H9 (cell line): ENCODE results near the gene GALNT9. TPM values are rescaled to one million over a fixed set of nuclear protein-coding genes. Genes with fewer than 3 reads are reported as not detected.

Experiments used
- DNase-seq: peaks from one replicate; pipeline ENCODE4 v3.0.0-alpha.2; 2017
- H2AFZ ChIP-seq: one replicate; pipeline ENCODE4 v1.6.1; 2013; ENCODE audit warnings: mild to moderate bottlenecking, low read length, control low read depth, moderate library complexity
- H2AK5ac ChIP-seq: 2 replicates; pipeline ENCODE4 v1.6.1; 2013; ENCODE audit warnings: low read length, control low read depth, mixed read lengths; ENCODE audit not compliant: insufficient read length
- H2BK120ac ChIP-seq: one replicate; pipeline ENCODE4 v1.6.1; 2013; ENCODE audit warnings: low read depth, mild to moderate bottlenecking, low read length, control low read depth, inconsistent platforms; ENCODE audit not compliant: poor library complexity, severe bottlenecking
- H2BK12ac ChIP-seq: 2 replicates; pipeline ENCODE4 v1.6.1; 2013; ENCODE audit warnings: low read length, control low read depth, mixed read lengths, low read depth; ENCODE audit not compliant: insufficient read length
- H2BK15ac ChIP-seq: 2 replicates; pipeline ENCODE4 v1.6.1; 2013; ENCODE audit warnings: low read depth, low read length, control low read depth
- H2BK20ac ChIP-seq: one replicate; pipeline ENCODE4 v1.6.1; 2013; ENCODE audit warnings: low read depth, mild to moderate bottlenecking, low read length, control low read depth, inconsistent platforms; ENCODE audit not compliant: poor library complexity, severe bottlenecking
- H2BK5ac ChIP-seq: 2 replicates; pipeline ENCODE4 v1.6.1; 2013; ENCODE audit warnings: low read length, control low read depth, mixed read lengths; ENCODE audit not compliant: insufficient read length
- H3K14ac ChIP-seq: 2 replicates; pipeline ENCODE4 v1.6.1; 2013; ENCODE audit warnings: low read length, control low read depth; ENCODE audit not compliant: insufficient read depth
- H3K18ac ChIP-seq: 2 replicates; pipeline ENCODE4 v1.6.1; 2013; ENCODE audit warnings: low read depth, mild to moderate bottlenecking, mixed read lengths, low read length, control low read depth; ENCODE audit not compliant: insufficient read length
- H3K23ac ChIP-seq: 2 replicates; pipeline ENCODE4 v1.6.1; 2013; ENCODE audit warnings: low read length, control low read depth, mixed read lengths, low read depth; ENCODE audit not compliant: insufficient read length
- H3K23me2 ChIP-seq: 2 replicates; pipeline ENCODE4 v1.6.1; 2013; ENCODE audit warnings: low read depth, mild to moderate bottlenecking, mixed read lengths, low read length, control low read depth; ENCODE audit not compliant: insufficient read length, poor library complexity, severe bottlenecking
- H3K27ac ChIP-seq: 2 replicates; pipeline ENCODE4 v1.5.1; 2013; ENCODE audit warnings: low read length, control low read depth, mixed read lengths, low read depth; ENCODE audit not compliant: insufficient read length
- H3K27me3 ChIP-seq: 2 replicates; pipeline ENCODE4 v1.6.1; 2013; ENCODE audit warnings: low read length, control low read depth, inconsistent platforms; ENCODE audit not compliant: insufficient read depth
- H3K4ac ChIP-seq: 2 replicates; pipeline ENCODE4 v1.6.1; 2013; ENCODE audit warnings: low read depth, mild to moderate bottlenecking, control low read depth, inconsistent platforms, low read length, moderate library complexity
- H3K4me1 ChIP-seq: 2 replicates; pipeline ENCODE4 v1.6.1; 2013; ENCODE audit warnings: low read length, control low read depth, inconsistent platforms; ENCODE audit not compliant: insufficient read depth
- H3K4me2 ChIP-seq: 2 replicates; pipeline ENCODE4 v1.6.1; 2013; ENCODE audit warnings: low read length, control low read depth, mixed read lengths; ENCODE audit not compliant: insufficient read length, insufficient read depth
- H3K56ac ChIP-seq: 2 replicates; pipeline ENCODE4 v1.6.1; 2013; ENCODE audit warnings: low read depth, mild to moderate bottlenecking, mixed read lengths, low read length, control low read depth; ENCODE audit not compliant: insufficient read length
- H3K79me1 ChIP-seq: 2 replicates; pipeline ENCODE4 v1.6.1; 2013; ENCODE audit warnings: low read depth, mild to moderate bottlenecking, moderate library complexity, low read length, control low read depth, inconsistent platforms; ENCODE audit not compliant: insufficient read depth, poor library complexity, severe bottlenecking
- H3K79me2 ChIP-seq: 2 replicates; pipeline ENCODE4 v1.6.1; 2013; ENCODE audit warnings: low read length, control low read depth, inconsistent platforms; ENCODE audit not compliant: insufficient read depth
- H3K9ac ChIP-seq: 2 replicates; pipeline ENCODE4 v1.6.1; 2013; ENCODE audit warnings: low read length, control low read depth, mixed read lengths; ENCODE audit not compliant: insufficient read length; ENCODE audit errors: extremely low read depth
- H3K9me3 ChIP-seq: one replicate; pipeline ENCODE4 v1.6.1; 2013; ENCODE audit warnings: low read depth, low read length, inconsistent platforms; ENCODE audit not compliant: control insufficient read depth
- H3T11ph ChIP-seq: one replicate; pipeline ENCODE4 v1.6.1; 2013; ENCODE audit warnings: mild to moderate bottlenecking, low read length, control low read depth, inconsistent platforms
- H4K20me1 ChIP-seq: one replicate; pipeline ENCODE4 v1.6.1; 2013; ENCODE audit not compliant: control insufficient read depth, insufficient read length, insufficient read depth
- H4K5ac ChIP-seq: 2 replicates; pipeline ENCODE4 v1.6.1; 2013; ENCODE audit warnings: low read depth, mild to moderate bottlenecking, mixed read lengths, low read length, control low read depth; ENCODE audit not compliant: insufficient read length
- H4K8ac ChIP-seq: replicated peaks from 2 replicates; pipeline ENCODE4 v1.6.1; 2013; ENCODE audit warnings: low read length, control low read depth, mixed read lengths, low read depth; ENCODE audit not compliant: insufficient read length
- H4K91ac ChIP-seq: 2 replicates; pipeline ENCODE4 v1.6.1; 2013; ENCODE audit warnings: low read depth, mild to moderate bottlenecking, moderate library complexity, mixed read lengths, low read length, control low read depth; ENCODE audit not compliant: insufficient read length
- H3K27ac Mint-ChIP-seq, 3 experiments: 2 replicates in 2 of 3; 3 replicates in 1 of 3; pipeline ENCODE4 v1.8.0; 2020 to 2021; ENCODE audit warnings: mixed read lengths in 3 of 3, mild to moderate bottlenecking in 1 of 3, moderate library complexity in 1 of 3
- H3K27me3 Mint-ChIP-seq: 2 replicates; pipeline ENCODE4 v1.8.0; 2021; ENCODE audit warnings: low read depth, mild to moderate bottlenecking, moderate library complexity, mixed read lengths
- H3K36me3 Mint-ChIP-seq, 3 experiments: 2 replicates in 2 of 3; 3 replicates in 1 of 3; pipeline ENCODE4 v1.8.0; 2020 to 2021; ENCODE audit warnings: low read depth in 3 of 3, mixed read lengths in 3 of 3; ENCODE audit not compliant: insufficient read depth in 1 of 3
- H3K4me1 Mint-ChIP-seq, 2 experiments: 2 replicates each; pipeline ENCODE4 v1.8.0; 2020; ENCODE audit warnings: mixed read lengths in 2 of 2
- H3K4me3 Mint-ChIP-seq, 2 experiments: 2 replicates in 1 of 2; 3 replicates in 1 of 2; pipeline ENCODE4 v1.8.0; 2020 to 2021; ENCODE audit warnings: mild to moderate bottlenecking in 2 of 2, mixed read lengths in 2 of 2, moderate library complexity in 1 of 2
- H3K9me3 Mint-ChIP-seq, 2 experiments: 2 replicates in 1 of 2; 3 replicates in 1 of 2; pipeline ENCODE4 v1.8.0; 2020; ENCODE audit warnings: mild to moderate bottlenecking in 2 of 2, mixed read lengths in 2 of 2, moderate library complexity in 1 of 2
- WGBS: extraction: QIAGEN DNeasy Blood & Tissue Kit; methylation state at CpG from one replicate; pipeline ENCODE4 v1.1.7; 2013; ENCODE audit warnings: missing lambda C conversion rate, low lambda C conversion rate, mixed read lengths; ENCODE audit not compliant: insufficient read length; ENCODE audit errors: extremely low coverage; 5-methylcytosine and 5-hydroxymethylcytosine counted together
- total RNA-seq: library from RNA; stranded (reverse); gene quantifications from 2 replicates; pipeline ENCODE4 v1.2.1, GENCODE V29; 2021
- TF ChIP-seq, protein P1 (sequence below): fragments of 200-600 bp; sonication (generic); conservative IDR thresholded peaks from 3 replicates; pipeline ENCODE4 v1.8.0; 2021; ENCODE audit warnings: antibody characterized with exemption, mild to moderate bottlenecking

GALNT9 gene
- total RNA-seq, 1 experiment from 2014 or later = 0.35 TPM

DNA sequence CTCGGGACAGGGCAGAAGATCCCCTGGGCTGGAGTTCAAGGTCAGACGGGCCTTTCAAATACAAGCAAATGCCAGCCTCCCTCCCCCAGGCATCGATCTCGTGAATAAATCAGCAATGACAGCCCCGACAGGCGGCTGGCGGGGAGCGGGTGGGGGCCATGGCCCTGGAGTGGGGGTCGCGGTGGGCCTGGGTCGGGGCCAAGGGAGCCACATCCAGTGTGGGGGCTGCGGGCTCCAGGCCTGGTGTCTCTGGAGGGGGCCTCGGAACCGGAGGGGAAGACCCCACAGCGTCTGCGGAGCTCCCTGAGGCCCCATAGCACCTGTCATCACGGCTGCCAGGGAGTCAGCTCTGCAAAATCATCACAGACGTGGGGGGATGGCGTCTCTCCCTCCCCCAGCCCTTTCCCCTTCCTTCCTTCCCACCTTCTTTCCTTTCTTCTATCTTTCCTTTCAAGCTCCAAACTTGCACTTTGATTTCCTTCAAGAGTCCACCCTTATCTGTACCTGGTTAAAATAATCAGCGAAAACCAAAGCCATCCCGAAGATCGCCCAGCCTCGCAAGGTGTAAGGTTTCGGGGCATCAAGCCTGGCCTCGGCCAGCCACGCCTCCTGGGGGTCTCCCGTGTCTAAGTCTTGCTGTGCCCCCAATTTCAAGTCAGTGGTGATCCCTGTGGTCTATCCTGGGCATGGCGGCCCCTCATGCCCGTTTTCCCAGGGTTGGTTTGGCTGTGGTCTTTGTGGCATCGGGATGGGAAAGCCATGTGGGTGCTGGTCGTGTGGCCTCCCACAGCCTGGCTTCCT lies 93.1 kb downstream of the GALNT9 start:
- Mint-ChIP-seq H3K4me3 (no peak overlapping the region), H3K27ac (no peak overlapping the region), H3K4me1 (no peaks in the 10 kb centered on the region)

More for the DNA sequence above, 93.1 kb downstream of the GALNT9 start:
- Histone ChIP-seq H3K4ac (no peak overlapping the region), H4K91ac (no peak overlapping the region), H3K4me2 (no peak overlapping the region), H3K27ac (no peak overlapping the region), H2AFZ (no peak overlapping the region), H2BK5ac (no peak overlapping the region), H3T11ph (no peak overlapping the region), H3K79me2 (no peaks in the 10 kb centered on the region), H4K5ac (no peak overlapping the region), H2AK5ac (no peak overlapping the region), H3K9me3 (no peaks in the 10 kb centered on the region), H3K79me1 (no peaks in the 10 kb centered on the region), H2BK15ac (no peak overlapping the region), H4K8ac (no peak overlapping the region), H3K4me1 (no peaks in the 10 kb centered on the region), H3K14ac (no peak overlapping the region), H2BK20ac (no peak overlapping the region), H3K23ac (no peak overlapping the region), H3K23me2 (no peaks in the 10 kb centered on the region), H3K18ac (no peak overlapping the region), H3K9ac (no peak overlapping the region), H3K56ac (no peak overlapping the region), H3K27me3 (no peaks in the 10 kb centered on the region), H2BK12ac (no peak overlapping the region), H4K20me1 (no peaks in the 10 kb centered on the region), H2BK120ac (no peak overlapping the region)
- peaks cover 47% of the 10 kb centered on the region for H3K27me3 Mint-ChIP-seq
- no CpG with 5 or more reads among the region's 31 CpGs for whole genome bisulfite sequencing
- DNase-seq = no peak
- TF ChIP-seq, protein P1, sequence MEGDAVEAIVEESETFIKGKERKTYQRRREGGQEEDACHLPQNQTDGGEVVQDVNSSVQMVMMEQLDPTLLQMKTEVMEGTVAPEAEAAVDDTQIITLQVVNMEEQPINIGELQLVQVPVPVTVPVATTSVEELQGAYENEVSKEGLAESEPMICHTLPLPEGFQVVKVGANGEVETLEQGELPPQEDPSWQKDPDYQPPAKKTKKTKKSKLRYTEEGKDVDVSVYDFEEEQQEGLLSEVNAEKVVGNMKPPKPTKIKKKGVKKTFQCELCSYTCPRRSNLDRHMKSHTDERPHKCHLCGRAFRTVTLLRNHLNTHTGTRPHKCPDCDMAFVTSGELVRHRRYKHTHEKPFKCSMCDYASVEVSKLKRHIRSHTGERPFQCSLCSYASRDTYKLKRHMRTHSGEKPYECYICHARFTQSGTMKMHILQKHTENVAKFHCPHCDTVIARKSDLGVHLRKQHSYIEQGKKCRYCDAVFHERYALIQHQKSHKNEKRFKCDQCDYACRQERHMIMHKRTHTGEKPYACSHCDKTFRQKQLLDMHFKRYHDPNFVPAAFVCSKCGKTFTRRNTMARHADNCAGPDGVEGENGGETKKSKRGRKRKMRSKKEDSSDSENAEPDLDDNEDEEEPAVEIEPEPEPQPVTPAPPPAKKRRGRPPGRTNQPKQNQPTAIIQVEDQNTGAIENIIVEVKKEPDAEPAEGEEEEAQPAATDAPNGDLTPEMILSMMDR = no peak
- no peaks in the 10 kb centered on the region; a peak in 2 of 7 replicates for H3K36me3 Mint-ChIP-seq
- peaks cover 0 to 20% of the 10 kb centered on the region in 2 experiments; a peak in 3 of 5 replicates for H3K9me3 Mint-ChIP-seq
